ELR (cell line): ENCODE data around the gene GTF2IRD2.
"Not testable (repeated sequence)": the region's sequence is repeated elsewhere in the genome, so short reads cannot be mapped to it uniquely, and the experiment has no call there.

ENCODE experiments used
- DNase-seq: peaks from one replicate; pipeline ENCODE4 v3.0.0-alpha.2; 2015; ENCODE audit warnings: low read depth

Gene GTF2IRD2

DNA sequence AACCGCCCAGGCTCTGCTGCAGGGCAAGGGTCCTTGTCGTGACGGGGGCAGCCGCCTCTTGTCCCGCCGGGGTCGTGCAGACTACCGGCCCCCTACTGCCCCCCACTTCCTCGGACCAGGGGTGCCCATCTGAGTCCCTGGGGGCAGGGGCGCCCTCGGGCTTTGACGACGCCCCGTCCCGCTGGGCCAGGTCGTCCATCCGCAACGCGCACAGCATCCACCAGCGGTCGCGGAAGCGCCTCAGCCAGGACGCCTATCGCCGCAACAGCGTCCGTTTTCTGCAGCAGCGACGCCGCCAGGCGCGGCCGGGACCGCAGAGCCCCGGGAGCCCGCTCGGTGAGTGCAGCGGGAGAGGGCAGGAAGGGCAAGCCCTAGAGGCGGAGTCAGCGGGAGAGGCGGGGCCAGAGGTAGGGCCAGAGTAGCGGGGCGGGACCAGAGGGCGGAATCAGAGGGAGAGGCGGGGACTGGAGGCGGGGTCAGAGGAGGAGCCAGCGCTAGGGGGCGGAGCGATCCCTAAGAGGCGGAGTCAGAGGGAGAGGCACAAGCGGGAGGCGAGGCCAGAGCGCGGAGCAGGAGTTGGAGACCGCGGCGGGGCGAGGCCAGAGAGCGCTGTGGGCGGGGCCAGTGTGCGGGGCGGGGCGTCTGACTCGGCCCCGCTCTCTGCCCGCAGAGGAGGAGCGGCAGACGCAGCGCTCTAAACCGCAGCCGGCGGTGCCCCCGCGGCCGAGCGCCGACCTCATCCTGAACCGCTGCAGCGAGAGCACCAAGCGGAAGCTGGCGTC lies 62.8 kb downstream of the GTF2IRD2 start:
- DNase-seq, result peak; percentile 74

DNA sequence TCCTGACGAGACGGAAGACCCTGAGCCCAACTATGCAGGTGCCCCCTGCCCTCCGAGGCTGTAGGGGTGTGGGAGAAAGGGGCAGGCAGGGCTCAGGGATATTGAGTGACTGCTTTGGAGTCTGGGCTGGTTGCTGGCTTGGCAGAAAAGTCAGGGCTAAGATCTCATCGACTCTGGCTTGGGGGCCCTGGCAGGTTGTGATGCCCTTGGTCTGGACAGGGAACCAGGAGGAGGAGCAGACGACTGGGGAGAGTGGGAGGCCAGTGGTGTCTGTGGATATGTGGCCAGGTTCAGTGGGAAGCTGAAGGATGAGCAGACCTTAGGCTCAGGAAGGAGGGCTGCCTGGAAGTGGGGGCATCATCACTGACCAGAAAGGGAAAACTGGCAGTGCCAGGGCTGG lies 67.8 kb downstream of the GTF2IRD2 start:
- not testable (repeated sequence) for DNase-seq

DNA sequence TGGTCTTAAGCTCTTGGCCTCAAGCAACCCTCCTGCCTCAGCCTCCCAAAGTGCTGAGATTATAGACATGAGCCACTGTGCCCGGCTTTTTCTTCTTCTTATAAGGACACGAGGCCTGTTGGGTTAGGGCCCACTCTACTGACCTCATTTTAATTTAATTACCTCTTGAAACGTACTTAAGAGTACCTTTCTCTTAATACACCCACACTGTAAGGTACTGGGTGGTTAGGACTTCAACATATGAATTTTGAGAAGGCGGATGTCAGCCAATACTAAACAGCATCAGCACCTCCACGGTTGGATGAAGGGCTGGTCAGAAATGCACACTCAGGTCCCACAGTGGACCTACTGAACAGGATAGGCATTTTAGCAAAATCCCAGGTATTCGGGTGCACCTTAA lies 69.7 kb downstream of the GTF2IRD2 start:
- DNase-seq, result not testable (repeated sequence)

DNA sequence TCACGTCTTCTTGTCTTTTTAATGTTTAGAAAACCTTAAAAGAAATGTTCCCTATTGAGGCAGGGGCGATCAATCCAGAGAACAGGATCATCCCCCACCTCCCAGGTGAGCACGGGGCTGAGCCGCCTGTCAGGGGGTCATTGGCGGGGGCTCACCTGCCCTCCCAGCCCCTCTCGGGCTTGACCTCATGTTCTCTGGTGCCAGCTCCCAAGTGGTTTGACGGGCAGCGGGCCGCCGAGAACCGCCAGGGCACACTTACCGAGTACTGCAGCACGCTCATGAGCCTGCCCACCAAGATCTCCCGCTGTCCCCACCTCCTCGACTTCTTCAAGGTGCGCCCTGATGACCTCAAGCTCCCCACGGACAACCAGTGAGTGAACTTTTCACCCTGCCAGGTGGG lies 72.4 kb downstream of the GTF2IRD2 start:
- DNase-seq, result not testable (repeated sequence)

DNA sequence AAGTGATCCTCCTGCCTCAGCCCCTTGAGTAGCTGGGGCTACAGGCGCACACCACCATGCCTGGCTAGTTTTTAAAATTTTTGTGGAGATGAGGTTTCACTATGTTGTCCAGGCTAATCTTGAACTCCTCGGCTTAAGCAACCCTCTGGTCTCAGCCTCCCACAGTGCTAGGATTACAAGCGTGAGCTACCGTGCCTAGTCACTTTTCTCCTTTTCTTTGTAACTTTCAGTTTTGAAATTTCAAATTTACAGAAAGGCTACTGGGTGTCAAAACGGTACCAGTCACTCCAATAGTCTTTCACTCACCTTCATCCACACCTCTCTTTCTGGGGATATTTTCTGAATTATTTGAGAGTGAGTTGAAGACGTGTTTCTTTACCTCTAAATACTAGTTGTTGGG lies 76.3 kb downstream of the GTF2IRD2 start:
- not testable (repeated sequence) for DNase-seq

DNA sequence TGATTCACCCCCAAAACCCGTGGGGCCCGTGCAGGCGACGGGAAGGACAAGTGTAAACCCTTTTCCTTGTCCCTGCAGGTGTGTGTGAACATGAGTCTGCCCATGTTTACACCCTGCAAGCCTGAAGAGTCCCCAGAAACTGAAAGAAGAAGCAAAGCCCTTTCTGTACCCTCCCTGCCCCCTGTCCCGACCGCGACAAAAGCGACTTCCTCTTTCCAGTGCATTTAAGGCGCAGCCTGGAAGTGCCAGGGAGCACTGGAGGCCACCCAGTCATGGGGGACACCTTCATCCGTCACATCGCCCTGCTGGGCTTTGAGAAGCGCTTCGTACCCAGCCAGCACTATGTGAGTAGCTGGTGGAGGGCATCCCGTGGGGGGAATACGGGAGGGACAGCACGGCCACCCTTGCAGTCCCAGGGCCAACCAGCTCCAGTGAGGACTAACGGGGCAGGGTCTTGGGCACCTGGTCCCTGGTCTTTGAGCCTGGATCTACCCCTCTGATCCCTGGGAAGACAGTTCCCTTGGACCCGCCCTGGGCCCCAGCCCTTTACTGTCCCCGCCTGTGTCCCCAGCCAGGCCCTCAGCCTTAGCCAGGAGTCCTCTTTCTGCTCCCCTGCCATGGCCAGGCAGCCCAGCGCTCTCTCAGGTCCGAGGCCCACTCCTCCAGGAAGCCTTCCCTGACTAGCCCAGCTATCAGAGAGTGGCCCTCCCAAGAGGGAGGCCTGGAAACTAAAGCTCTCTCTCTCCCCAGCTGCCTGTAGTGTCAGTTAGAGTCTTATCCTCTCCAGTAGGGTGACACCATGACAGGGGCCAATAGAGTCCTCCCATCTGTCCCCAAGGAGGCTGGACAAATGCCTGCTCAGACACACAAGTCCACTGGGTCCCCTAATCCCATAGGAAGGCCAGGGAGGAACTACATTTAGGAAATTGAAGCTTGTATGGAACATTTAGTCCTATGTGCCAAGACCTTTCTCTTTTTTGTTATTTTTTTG lies 77.3 kb downstream of the GTF2IRD2 start, which contains the start of gene NCF1:
Gene NCF1 (plus strand): TSS at position 252 of the 991 bp plus-strand sequence. CDS start 21 bp downstream, at position 273.
- not testable (repeated sequence) for DNase-seq

DNA sequence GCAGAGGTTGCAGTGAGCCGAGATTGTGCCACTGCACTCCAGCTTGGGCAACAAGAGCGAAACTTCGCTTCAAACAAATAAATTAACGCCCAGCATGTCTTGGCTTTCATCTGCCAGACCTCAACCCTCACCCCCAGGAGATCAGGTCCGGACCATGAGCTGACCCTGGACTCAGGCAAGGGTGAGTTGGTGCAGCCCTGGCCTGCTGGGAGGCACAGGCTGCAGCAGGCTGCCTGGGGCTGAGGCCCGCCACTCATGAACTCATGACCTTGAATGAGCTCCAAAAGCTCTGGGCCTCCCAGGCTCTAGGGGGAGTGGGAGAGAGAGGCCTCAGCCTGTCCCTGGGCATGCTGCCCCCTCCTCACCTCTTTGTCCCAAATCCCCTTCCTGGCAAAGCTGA lies 79.3 kb downstream of the GTF2IRD2 start:
- DNase-seq, result not testable (repeated sequence)

DNA sequence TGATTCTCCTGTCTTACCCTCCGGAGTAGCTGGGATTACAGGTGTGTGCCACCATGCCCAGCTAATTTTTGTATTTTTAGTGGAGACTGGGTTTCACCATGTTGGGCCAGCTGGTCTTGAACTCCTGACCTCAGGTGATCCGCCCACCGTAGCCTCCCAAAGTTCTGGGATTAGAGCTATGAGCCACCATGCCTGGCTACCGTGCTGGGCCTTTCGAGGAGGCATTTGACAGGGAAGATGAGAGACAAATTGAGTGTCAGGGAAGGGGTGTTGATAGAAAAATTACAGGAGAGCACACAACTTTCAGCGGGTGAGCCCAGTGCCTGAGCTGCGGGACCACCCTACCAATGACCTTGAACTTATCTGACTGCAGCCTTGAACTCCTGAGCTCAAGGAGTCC lies 81.3 kb downstream of the GTF2IRD2 start:
- DNase-seq, result not testable (repeated sequence)

DNA sequence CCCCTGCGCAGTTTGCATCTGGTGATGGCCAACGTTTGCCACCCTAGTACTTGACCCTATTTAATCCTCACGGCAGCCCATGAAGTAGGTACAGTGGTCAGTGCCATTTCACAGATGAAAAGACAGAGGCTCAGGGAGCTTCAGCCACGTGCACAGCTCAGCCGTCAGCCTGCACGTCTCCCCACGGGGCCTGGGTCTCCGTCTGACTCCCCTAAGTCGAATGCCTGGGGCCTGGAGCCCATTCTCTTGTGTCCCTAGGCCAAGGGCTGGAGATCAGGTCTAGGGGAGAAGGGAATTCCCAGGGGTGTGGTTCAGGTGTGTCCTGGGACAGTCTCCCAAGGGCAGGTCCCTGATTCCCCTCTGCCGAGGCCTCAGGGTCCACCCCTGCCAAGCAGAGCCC lies 84.4 kb downstream of the GTF2IRD2 start:
- not testable (repeated sequence) for DNase-seq

DNA sequence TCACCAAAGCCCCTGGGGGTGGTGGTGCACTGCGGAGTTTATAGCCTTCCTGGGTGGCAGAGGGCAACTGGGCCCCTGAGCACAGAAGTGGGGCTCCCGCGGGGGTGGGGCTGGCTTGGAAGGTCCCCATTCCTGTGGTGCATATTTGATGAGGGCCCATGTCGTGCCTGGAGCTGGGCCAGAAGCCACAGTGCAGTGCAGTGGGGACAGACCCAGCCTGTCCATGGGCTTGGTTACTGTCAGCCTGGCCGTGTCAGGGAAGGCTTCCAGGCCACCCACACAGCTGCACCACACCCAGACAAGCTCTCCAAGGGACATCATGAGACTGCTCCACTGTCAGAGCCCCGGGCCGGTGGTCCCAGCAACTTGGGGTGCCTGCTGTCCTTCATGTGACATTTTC lies 84.9 kb downstream of the GTF2IRD2 start:
- not testable (repeated sequence) for DNase-seq

DNA sequence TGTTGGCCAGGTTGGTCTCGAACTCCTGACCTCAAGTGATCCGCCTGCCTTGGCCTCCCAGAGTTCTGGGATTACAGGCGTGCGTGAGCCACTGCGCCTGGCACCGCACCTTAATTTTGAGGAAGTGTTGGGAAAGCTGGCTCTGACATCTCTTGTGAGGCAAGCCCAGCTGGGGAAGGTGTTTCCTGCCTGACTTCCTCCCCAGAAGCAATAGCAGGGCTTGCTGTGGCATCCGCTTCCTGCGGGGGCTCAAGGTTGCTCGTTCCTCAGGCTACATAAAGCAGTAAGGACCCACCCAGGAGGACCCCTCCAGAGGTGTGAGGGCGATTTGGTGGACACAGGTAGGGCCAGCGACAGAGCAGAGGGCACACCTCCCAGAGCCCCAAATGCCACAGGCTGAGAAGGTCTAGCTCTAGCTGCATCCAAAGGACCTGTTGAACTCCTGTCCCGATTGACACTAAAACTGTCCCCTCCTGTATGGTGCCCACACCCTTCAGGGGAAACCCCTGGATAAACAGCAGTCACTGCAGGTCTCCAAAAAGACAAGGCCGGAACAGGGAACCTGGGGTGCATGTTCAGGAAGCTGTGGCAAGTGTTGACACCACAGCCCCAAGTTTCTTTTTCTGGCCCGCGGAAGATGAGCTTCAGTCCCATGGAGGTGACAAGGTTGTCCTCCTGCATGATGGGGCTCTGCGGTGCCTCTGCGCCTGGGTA lies 86.0 kb downstream of the GTF2IRD2 start:
- DNase-seq, result not testable (repeated sequence)

DNA sequence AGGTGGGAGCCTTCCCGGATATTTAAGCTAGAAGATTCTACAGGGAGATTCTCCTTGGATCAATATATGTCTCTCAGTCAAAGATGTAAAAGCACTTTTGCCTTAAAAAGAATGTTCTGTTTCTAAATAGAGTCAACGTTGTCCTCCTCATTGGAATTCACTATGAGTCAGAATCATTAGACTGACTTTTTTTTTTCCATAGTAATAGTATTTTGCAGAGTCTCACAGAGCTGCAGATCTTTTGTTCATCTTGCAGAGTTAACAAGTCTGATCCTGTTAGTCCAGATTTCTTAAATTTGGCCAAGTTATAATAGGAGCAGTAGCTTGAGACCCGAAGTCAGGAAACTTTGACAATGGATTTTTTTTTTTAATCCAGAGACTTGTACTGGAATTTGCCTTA lies 92.4 kb downstream of the GTF2IRD2 start:
- not testable (repeated sequence) for DNase-seq

DNA sequence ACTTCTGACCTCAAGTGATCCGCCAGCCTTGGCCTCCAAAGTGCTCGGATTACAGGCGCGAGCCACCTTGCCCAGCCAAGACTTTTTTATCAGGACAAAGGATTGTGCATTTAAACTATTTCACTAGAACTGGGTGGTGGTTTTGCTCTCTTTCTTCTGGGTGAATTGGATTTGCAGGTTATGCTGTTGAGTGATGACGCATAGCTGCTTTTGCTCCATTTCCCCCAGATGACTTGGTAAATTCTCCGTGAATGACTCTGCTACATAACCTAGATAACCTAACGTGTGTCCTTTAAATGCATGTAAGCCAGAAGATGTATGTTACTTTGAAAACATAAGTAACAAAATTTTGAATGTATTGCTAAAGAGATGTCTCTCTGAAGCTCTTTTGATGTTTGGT lies 93.1 kb downstream of the GTF2IRD2 start:
- not testable (repeated sequence) for DNase-seq

DNA sequence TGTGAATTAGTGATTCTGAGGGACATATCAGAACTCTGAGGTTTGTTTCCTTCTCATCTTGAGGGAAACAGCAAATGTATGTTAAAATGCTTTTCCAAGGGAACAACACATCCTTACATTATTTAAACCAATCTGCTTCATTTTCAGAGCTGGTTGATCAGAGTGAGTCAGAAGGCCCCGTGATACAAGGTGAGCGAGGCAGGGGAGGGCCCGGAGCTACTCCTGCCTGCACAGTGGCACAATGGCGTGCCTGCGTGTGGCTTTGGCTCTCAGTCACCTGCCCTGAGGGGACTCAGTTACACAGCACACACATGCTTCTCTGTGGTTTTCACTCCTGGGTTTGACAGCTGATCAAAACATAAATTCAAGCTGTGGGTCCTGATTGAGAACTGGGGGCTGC lies 94.7 kb downstream of the GTF2IRD2 start:
- DNase-seq, result not testable (repeated sequence)

DNA sequence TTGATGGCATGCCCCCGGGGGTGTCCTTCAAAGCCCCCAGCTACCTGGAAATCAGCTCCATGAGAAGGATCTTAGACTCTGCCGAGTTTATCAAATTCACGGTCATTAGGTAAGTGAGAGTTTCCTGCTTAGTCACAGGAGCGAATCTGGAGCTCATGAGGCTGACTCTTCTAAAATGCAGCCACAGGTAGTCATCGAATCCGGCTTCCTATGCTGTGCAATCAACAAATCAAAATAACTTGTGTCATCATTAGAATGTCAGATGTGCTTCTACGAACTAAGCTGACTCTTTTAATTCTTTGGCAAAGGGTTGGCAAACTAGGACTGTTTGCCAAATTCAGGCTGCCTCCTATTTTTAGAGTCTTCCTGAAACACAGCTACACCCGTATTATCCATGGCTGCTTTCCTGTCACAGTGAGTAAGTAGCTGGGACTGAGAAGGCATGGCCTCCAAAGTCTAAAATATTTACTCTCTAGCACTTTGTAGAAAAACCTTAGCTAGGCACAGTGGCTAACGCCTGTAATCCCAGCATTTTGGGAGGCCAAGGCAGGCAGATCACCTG lies 97.4 kb downstream of the GTF2IRD2 start:
- DNase-seq, result not testable (repeated sequence)
